HG02571 (cell line): ENCODE measurements around the gene XKR3.
"Not testable (repeated sequence)": the region's sequence is repeated elsewhere in the genome, so short reads cannot be mapped to it uniquely, and the experiment has no call there.

Experiments used
- ATAC-seq: cut with Tn5 transposase; IDR thresholded peaks from one replicate; pipeline ENCODE4 v1.9.1; 2021; ENCODE audit warnings: mild to moderate bottlenecking, moderate library complexity; ENCODE audit not compliant: unreplicated experiment

The XKR3 gene

DNA sequence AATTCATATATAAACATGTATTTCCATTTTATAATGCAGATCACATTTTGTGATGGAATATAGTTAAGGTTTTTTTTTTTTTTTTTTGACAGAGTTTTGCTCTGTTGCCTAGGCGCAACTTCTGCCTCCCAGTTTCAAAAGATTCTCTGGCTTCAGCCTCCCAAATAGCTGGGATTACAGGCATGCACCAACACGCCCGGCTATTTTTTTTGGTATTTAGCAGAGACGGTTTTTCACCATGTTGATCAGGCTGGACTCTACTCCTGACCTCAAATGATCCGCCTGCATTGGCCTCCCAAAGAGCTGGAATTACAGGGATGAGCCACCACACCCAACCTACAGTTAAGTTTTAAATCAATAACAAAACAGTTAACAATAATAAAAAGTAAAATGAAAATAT, 18.8 kb downstream of the XKR3 start:
- ATAC-seq = no peak

DNA sequence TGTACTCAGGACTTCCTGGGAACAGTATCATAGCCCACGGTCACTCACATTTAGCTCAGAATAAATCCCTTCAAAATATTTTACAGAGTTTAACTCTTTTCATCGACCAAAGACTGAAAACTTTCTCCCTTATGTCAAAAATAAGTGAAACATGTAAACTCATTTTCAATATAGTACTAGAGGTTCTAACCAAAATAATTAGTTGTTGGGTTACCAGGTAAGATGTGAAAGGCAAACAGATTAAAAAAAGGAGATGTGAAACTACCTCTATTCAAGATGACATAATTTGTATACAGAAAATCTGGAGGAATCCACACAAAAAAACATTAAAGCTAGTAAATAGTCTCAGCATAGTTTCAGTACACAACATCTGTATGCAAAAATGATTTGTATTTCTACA, 20.3 kb downstream of the XKR3 start:
- no peak for ATAC-seq

DNA sequence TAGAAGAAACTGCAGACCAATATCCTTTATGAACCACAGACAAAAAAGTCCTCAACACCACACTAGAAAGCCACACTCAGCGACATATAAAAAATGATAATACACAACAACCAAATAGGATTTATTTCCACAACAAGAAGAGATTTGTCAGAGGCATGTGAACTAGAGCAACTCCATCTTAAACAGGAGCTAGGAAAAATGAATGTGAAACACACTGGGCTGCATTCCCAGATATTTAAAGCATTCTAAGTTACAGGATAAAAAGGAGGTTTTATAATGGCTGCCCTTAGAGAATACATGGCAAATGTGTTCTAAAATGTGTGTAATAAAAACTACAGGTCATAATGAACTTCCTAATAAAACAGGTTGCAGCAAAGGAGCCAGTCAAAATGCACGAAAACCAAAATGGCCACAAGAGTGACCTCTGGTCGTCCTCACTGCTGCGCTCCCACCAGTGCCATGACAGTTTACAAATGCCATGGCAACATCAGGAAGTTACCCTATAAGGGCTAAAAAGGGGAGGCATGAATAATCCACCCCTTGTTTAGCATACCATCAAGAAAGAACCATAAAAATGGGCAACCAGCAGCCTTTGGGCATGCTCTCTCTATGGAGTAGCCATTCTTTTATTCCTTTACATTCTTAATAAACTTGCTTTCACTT, 21.8 kb downstream of the XKR3 start:
- no peak for ATAC-seq

DNA sequence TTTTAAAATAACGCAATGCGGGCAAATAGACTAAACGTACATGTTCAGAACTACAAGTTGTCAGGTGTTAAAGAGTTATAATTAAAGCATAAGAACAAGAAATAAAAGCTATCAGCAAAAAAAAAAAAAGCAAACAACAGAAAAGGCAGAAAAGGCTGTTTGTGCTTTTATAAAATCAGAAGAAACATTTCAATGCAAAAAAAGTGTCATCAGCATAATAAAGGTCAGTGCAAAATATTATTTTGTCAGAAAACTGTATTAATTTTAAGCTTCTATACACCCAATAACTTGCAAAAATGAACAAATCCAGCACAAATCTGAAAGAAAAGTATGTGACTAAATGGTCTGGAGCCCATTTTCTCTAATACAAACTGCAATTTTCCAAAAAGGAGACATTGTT, 23.6 kb downstream of the XKR3 start:
- no peak for ATAC-seq

DNA sequence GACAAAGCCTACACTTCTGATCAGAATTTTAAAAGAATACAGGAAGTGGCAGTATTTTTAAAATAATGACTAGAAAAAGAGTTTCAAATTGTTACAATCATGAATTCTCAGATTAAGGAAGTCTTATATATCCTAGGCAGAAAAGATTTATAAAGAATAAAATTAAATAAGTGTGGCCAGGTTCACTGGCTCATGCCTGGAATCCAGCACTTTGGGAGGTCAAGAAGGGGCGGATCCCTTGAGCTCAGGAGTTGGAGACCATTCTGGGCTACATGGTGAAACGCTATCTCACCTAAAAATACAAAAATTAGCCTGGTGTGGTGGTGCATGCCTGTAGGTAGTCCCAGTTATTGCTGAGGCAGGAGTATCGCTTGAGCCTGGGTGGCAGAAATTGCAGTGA, 24.1 kb downstream of the XKR3 start:
- ATAC-seq = no peak

DNA sequence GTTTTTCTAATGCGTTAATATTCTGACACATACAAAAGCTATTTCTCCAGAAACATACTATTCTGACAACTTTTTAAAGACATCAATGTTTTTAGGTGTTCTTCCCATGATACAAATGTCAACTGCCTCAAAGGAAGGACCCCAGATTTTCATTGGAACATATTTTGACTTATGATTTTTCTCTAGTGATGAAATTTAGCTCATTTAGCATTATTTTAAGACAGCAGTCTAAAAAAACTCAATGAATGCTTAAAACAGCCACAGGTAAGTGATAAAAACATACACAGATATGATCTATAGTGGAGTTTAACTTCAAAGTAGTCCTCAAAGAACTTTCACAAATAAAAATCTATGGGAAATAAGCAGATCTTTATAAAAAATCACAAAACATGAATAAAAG, 24.9 kb downstream of the XKR3 start:
- ATAC-seq = no peak

DNA sequence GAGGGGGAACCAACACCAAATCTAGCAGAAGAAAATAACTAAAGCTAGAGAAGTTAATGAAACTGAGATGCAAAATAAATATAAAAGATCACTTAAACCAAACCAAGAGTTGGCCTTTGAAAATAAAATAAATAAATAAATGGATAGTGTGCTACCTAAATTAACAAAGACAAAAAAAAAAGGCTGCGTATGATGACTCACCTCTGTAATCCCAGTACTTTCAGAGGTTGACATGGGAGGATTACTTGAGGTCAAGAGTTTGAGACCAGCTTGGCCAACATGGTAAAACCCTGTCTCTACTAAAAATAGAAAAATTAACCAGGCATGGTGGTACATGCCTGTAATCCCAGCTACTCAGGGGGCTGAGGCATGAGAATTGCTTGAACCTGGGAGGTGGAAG, 29.7 kb downstream of the XKR3 start:
- ATAC-seq = not testable (repeated sequence)

DNA sequence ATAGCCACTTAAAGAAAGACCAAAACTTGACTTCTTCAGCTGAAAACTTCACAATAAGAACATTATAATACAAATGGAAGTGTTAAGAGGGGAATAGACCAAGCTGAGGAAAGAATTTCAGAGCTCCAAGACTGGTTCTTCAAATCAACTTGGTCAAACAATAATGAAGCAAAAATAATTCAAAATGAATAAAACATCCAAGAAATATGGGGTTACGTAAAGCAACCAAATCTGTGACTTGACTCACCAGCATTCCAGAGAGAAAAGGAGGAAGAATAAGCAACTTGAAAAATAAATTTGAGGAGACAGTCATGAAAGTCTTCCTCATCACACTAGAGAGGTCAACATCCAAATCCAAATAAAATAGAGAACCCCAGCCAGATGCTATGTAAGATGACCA, 31.4 kb downstream of the XKR3 start:
- ATAC-seq = no peak

DNA sequence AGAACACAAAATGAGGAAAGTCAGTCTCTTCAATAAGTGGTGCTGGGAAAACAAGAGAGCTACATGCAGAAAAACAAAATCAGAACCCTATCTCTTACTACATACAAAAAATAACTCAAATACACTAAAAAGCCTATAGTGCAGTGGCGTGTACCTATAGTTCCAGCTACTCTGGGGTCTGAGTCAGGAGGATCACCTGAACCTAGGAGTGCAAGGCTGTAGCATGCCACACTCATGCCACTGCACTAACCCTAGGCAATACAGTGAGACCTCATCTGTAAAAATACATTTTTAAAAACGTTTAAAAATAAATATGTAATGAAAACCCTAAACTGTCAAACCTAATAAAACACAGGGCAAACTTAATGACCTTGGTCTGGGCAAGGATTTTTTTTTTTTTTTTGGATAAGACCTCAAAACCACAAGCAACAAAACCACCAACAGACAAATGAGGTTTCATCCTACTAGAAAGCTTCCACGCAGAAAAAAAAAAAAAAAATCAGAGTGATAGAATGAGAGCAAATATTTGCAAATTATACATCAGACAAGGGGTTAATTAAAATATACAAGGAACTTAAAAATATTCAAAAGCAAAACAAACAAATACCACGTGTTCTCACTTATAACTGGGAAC, 35.2 kb downstream of the XKR3 start:
- ATAC-seq = no peak

DNA sequence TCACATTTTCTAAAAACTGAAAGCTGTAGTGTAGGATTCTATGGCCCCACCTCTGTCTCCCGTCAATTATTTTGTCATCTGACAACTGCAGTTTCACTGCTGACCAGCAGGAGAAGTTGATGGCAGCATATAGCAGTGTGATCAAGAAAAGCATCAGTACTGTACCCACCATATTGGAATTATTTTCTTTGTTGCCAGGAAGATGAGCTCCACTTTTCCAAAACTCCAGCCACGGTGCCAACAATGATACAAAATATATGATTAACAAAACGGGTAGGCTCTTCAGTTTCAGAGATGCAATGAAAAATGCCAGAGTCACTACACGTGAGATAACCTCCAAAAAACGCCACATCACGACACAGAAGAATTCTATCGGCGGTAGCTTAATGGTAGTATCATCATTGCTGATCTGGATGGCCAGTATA, 41.3 kb downstream of the XKR3 start:
- no peak for ATAC-seq

DNA sequence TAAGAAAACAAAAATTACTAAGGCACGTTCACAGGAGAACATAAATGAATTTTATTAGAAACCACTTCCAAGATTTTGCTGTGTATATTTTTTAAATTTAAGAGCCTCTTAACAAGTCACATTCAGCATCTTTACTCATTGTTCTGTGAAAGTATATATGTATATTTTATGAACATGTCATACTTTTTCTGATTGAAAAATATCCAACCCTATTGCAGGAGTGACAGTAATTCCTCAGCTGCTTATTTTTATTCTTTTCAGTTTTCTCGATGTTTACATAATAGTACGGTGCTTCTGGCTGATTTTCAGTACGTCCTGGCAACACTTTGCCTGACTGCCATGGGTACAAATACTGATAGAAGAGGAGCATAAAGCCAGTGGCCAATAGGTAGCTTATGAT, 41.8 kb downstream of the XKR3 start:
- no peak for ATAC-seq

DNA sequence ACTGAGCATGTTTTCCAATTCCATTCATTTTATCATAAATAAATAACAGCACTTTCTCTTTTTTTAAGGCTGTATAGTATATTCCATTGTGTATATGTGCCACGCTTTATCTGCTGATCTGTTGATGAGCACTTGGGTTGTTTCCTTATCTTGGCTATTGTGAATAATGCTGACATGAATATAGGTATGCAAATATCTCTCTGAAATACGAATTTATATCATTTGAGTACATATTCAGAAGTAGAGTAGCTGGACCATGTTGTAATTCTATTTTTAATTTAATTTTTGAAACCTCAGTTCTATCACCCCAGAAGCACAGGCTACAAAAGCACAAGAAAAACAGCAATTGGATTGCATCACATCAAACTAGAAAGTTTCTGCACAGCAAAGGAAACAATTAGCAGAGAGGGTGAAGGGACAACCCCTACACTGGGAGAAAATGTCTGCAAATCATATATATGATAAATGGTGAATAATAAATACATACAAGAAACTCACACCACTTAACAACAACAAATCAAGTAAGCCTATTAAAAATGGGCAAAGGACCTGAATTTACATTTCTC, 43.4 kb downstream of the XKR3 start:
- no peak for ATAC-seq

DNA sequence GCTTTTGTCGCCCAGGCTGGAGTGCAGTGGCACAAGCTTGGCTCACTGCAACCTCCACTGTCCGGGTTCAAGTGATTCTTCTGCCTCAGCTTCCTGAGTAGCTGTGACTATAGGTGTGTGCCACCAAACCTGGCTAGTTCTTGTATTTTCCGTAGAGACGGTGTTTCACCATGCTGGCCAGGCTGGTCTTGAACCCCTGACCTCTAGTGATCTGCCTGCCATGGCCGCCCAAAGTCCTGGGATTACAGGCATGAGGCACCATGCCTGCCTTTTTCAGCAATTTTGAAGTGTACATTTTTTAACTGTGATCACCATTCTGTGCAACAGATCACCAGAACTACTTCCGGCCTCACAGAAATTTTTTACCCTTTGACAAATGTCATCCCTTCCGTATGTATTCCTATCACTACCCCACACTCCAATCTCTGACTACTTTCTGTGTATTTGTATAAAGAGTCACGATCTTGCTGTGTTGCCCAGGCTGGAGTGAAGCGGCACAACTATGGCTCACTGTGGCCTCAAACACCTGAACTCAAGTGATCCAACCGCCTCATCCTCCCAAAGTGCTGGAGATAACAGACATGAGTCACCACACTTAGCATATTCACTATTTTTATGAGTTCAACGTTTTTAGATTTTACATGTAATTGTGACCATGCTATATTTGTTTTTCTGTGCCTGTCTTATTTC, 44.0 kb downstream of the XKR3 start:
- no peak for ATAC-seq

DNA sequence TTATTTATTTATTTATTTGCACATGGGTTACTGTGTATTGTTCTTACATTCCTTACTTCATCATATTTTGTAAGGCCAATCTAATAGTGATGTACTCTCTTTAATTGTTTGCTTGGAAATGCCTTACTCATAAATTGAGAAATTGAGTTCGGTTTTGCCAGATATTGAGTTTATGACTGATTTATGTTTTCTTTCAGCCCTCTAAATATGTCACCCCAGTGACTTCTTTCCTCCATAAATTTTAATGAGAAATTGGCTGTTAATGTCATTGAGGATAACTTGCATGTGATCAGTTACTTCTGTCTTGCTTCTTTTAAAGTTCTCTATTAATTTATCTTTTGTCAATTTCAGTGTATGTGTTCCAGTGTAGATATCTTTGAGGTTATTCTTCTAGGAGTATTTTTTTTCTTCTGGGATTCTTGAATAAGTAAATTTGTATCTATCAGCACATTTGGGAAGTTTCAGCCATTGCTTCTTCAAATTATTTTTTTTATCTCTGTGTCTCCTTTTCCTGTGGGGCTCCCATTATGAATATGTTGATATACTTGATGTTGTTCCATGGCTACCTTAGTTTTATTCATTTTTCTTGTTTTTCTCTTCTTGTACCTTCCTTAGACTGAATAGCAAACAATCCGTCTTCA, 47.8 kb downstream of the XKR3 start:
- ATAC-seq = no peak

DNA sequence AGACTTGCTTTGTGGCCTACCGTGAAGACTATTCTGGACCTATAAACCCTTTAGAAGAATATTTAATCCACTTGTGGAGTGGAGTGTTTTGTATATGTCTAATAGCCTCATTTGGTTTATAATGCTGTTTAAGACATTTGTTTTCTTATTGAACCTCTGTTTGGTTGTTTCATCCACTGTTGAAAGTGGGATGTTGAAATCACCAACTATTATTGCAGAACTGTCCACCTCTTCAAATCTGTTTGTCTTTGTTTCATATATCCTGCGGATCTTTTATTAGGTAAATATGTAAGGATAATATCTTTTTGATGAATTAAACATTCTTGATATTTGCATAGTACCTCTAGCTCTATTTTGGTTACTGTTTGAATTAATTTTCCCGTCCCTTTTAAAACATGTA, 49.1 kb downstream of the XKR3 start:
- ATAC-seq = no peak

DNA sequence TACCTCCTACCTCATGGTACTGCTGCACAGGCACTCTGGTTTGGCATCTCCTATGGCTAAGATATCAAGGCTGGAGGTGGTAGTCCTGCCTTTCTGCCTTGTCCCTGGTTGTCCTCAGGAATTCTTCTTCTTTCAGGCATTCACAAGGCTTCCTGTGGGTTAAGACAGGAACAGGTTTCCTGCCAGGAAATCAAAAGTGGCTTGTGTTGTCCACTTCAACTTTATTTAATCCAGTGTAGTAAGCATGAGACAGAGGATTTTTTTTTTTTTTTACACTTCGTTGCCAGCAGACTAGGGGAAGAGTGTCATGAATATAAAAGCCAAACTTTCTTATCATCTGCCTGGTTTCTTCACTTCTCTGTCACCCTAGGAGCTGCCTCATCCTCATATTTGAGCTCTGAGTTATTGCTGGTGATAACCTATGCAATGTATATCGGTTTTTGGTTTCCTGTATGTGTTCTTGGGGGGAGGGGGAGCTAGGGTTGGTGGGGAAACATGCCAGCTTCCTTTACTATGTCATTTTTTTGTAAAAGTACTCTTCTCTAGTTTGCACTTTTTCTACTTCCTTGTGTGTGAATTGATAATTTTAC, 50.2 kb downstream of the XKR3 start:
- no peak for ATAC-seq

DNA sequence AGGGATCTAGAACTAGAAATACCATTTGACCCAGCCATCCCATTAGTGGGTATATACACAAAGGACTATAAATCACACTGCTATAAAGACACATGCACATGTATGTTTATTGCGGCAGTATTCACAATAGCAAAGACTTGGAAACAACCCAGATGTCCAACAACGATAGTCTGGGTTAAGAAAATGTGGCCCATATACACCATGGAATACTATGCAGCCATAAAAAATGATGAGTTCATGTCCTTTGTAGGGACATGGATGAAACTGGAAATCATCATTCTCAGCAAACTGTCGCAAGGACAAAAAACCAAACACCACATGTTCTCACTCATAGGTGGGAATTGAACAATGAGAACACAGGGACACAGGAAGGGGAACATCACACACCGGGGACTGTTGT, 53.6 kb downstream of the XKR3 start:
- not testable (repeated sequence) for ATAC-seq

DNA sequence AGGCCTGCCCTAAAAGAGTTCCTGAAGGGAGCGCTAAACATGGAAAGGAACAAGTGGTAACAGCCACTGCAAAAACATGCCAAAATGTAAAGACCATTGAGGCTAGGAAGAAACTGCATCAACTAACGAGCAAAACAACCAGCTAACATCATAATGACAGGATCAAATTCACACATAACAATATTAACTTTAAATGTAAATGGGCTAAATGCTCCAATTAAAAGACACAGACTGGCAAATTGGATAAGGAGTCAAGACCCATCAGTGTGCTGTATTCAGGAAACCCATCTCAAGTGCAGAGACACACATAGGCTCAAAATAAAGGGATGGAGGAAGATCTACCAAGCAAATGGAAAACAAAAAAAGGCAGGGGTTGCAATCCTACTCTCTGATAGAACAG, 57.3 kb downstream of the XKR3 start:
- not testable (repeated sequence) for ATAC-seq

DNA sequence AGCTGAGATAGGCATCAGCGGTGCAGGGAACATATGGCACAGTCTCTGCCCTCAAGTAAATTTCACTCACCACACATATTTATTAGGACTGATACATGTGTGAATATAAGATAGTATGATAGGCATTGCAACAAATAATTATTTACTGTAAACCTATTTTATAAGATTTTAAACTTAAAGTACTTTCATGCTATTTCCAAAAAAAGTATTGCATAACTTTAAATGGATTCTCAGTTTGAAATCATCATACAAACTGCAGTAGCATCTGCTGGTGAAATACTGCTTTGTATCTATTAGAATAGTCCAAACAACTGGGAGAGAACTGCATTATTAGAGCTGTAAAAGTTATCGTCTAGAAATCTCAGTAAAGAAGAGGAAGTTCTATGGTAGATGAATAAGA, 63.0 kb downstream of the XKR3 start:
- ATAC-seq = not testable (repeated sequence)

DNA sequence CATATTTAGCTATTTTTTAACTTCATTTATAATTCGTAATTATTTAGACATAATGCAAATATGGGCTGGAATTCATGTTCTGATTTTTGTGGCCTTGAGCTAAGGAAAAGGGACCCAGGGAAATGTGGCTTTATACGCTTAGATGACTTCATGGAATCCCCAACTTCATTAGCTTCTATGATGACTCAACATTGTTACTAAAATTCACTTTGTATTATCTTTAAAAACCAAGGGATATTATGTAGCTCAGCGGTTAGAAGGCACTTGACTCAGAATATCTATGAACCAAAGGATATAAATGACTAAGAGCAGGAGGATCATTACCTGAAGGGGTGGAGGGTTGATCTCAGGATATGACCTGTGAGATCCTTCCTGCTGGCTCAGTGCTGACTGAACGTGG, 64.8 kb downstream of the XKR3 start:
- not testable (repeated sequence) for ATAC-seq

DNA sequence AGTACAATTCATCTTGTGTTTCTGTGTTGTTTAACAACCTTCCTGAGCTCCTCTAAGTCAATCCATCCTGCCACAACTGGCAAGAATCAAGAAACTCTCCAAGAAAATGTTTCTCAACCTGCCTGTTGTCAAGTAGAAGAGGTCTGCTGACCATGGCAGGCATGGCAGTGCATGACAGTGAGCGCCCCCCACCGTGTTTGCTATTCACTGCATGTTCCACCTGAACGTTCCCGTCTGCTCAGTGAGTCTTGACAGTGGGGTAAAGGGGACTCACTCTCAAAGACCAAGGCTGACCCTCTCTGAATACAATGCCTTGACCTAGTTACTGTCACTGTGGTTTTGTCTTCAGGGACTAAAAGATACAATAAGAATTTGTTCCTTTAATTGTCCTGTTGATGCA, 75.9 kb downstream of the XKR3 start:
- ATAC-seq = not testable (repeated sequence)
